ENCODE data around the gene ACAT1.
"Not testable (repeated sequence)": the region's sequence is repeated elsewhere in the genome, so short reads cannot be mapped to it uniquely, and the experiment has no call there.

Gene ACAT1

GRCh38 chr11:108121274-108122155, at the start of gene ACAT1:
Gene ACAT1 (plus strand): TSS chr11:108121567. CDS start chr11:108121607, 40 bp downstream.
- DNase-seq (ENCODE audit: low read depth), result peak; percentile 94

- DNase-seq (ENCODE audit: low read depth), result no peak
Measured at GRCh38 chr11:108084811-108085210, 36.6 kb upstream of the ACAT1 start.

GRCh38 chr11:108085672-108086071, 35.7 kb upstream of the ACAT1 start:
- no peak for DNase-seq (ENCODE audit: low read depth)

GRCh38 chr11:108092134-108092533, 29.2 kb upstream of the ACAT1 start:
- no peak for DNase-seq (ENCODE audit: low read depth)

GRCh38 chr11:108093128-108093904, 28.1 kb upstream of the ACAT1 start:
- no peak for DNase-seq (ENCODE audit: low read depth)

GRCh38 chr11:108097179-108097578, 24.2 kb upstream of the ACAT1 start:
- no peak for DNase-seq (ENCODE audit: low read depth)

GRCh38 chr11:108101090-108101775, 20.1 kb upstream of the ACAT1 start:
- DNase-seq (ENCODE audit: low read depth), result no peak

GRCh38 chr11:108111126-108111525, 10.2 kb upstream of the ACAT1 start:
- no peak for DNase-seq (ENCODE audit: low read depth)

GRCh38 chr11:108112057-108112456, 9.3 kb upstream of the ACAT1 start:
- DNase-seq (ENCODE audit: low read depth), result no peak

GRCh38 chr11:108115500-108116140, 5.7 kb upstream of the ACAT1 start:
- no peak for DNase-seq (ENCODE audit: low read depth)

GRCh38 chr11:108117746-108118371, 3.5 kb upstream of the ACAT1 start:
- no peak for DNase-seq (ENCODE audit: low read depth)

- DNase-seq (ENCODE audit: low read depth), result not testable (repeated sequence)
Measured at GRCh38 chr11:108120936-108121273, 462 bp upstream of the ACAT1 start.

- no peak for DNase-seq (ENCODE audit: low read depth)
Measured at GRCh38 chr11:108122166-108122628, 830 bp downstream of the ACAT1 start.

- DNase-seq (ENCODE audit: low read depth), result no peak
Measured at GRCh38 chr11:108125096-108125495, 3.7 kb downstream of the ACAT1 start.

- DNase-seq (ENCODE audit: low read depth), result no peak
Measured at GRCh38 chr11:108128772-108129171, 7.4 kb downstream of the ACAT1 start.

- no peak for DNase-seq (ENCODE audit: low read depth)
Measured at GRCh38 chr11:108131993-108132392, 10.6 kb downstream of the ACAT1 start.

GRCh38 chr11:108132993-108133538, 11.7 kb downstream of the ACAT1 start:
- not testable (repeated sequence) for DNase-seq (ENCODE audit: low read depth)

GRCh38 chr11:108135845-108136544, 14.6 kb downstream of the ACAT1 start:
- no peak for DNase-seq (ENCODE audit: low read depth)

GRCh38 chr11:108137212-108137611, 15.8 kb downstream of the ACAT1 start:
- DNase-seq (ENCODE audit: low read depth), result no peak

- no peak for DNase-seq (ENCODE audit: low read depth)
Measured at GRCh38 chr11:108142304-108142703, 20.9 kb downstream of the ACAT1 start.

GRCh38 chr11:108144615-108145014, 23.2 kb downstream of the ACAT1 start:
- no peak for DNase-seq (ENCODE audit: low read depth)
